Activated CD8-positive, alpha-beta memory T cell treated with anti-CD3 and anti-CD28 coated beads, Interleukin-2, amount 50 U/mL, for 48 hours (primary cell): Measurements from ENCODE around the gene ENTHD1.
"Not testable (repeated sequence)": the region's sequence is repeated elsewhere in the genome, so short reads cannot be mapped to it uniquely, and the experiment has no call there.

Experiments used
- DNase-seq: peaks from one replicate; pipeline ENCODE4 v3.0.0-alpha.2; 2020

The ENTHD1 gene

DNA sequence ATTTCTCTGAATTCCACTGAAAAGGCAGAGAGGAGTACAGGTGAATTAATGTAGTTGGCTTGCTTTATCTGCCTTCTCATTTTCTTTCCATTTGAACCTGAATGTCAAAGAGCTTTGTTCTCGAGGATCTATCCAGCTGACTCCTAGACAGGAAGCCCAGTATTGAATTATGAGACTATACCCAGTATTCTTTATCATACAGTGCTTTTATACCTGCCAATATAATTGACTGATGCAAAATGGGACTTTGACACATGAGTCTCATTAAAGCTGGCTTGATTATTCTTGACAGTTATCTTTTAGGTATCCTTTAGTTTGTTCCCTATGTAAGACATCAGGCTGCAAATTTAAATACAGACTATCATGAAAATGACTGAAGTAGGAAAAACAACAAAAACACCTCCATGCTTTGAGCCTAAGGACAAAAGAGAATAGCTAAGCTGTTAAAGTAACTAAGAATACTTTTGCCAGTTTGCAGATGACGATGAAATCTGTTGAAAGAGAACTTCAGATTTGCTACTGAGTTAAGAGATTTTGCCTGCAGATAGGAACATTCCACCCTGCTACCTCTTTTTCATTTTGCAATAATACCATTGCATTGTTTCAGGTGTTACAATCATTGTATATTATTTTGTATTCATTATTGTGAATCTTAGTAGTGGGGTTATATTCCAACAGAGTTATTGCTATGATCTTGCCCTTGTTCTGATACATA, 117.1 kb downstream of the ENTHD1 start:
- no peak for DNase-seq

DNA sequence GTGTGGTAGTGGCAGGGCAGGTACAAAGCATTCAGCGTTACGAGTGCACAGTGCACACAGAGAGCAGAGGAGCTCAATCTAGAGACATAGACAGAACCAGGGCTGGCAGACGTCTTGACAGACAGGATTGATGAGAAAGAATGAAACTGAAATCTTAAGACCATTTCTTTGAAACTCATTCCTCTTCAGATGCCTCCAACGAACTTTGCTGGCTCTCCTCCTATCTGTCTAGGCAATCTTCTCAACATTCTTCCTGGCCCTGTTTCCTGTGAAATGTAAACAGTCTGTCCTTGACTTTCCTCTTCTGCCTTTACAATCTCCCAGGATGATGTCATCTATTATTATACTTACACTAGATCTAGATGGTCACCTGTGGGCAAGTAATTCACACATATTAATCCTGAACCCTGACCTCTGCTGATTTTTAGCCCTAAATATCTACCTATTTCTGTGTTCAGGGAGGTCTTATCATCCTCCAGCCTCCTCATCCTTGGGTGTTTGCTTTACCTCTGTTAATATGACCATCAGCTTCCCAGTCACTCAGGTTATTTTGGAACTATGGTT, 119.5 kb downstream of the ENTHD1 start:
- DNase-seq: no peak

DNA sequence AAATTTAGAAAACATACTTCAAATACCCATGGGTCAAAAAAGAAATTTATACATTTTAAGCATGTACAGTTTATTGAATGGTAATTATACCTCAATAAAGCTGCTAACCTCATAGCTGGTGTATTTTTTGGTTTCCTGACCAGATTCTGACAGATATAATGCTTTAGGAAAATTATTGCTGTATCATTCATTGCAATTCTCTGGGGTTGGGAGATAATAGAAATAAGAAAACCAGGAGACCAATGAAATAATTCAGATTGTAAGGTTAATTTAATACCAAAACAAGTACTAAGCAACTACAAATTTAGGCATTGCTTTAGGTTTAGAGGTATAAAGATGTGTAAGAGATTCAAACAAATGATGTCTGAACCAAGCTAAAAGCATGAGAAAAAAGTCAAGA, 120.1 kb downstream of the ENTHD1 start:
- no peak for DNase-seq

DNA sequence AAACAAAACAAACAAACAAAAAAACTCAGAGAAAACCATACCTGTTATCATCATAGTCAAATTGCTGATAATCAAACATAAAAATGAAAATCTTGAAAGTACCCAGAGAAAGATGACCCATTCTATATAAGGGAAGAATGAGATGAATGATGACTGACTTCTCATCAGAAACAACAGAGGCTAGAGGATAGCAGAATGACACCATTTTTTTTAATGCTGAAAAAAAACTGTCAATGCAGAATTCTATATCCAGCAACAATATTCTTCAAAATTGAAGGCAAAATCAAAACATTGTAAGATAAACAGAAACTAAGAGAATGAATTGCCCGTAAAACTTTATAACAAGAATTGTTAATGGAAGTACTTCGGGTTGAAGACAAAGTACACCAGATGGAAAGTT, 122.1 kb downstream of the ENTHD1 start:
- no peak for DNase-seq

DNA sequence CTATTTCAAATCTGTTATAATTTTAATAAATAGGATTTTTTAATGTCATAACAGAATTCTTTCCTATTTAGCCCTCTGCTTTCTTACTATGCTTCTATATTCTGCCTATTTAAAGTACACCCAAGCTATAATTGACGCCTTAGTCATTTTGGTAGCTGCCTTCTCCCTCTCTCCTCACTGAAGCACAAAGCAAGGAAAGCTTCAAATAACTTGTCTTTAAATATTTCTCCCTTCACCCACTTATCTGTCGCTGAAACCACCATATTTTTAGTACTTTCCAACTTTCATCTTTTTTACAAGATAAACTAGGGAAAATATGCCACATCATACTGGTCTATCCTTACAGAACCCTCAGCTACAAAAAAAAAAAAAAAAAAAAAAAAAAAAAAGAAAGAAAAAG, 127.9 kb downstream of the ENTHD1 start:
- no peak for DNase-seq

DNA sequence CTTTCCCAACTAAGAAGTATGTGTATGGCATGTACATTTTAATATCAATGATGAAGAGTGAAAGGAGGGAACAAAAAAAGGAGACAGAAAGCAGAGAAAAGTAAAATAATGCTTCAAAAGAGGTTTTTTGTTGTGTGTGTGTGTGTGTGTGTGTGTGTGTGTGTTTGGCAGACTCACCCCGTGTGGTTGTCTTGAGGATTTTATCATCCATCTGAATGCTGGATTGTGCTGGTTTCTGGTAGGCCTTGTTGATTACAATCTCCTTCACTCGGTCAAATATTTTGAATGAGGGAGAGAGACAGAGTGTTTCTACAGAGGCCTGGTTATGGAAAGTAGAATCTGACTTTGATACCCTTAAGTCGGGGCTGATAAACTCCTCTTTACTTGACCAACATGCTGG, 128.5 kb downstream of the ENTHD1 start:
- DNase-seq: no peak

DNA sequence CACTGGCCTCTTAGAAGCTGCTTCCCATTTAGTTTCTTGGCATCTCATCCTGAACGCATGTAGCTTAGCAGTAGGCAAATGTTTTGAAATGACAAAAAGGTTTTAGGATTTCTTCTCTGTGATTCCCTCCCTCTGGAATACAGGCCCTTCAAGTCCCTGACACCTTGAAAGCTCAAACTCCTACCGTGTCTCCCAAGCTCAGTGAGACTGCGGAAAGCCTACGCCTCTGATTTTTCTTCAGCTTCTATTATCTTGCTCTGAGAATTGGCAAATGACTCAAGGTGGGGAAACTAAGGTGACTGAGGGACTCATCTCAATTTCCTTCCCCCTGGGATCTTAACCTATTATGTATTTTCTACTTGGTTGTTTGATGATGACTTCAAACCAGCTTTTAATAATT, 130.3 kb downstream of the ENTHD1 start:
- DNase-seq: no peak

DNA sequence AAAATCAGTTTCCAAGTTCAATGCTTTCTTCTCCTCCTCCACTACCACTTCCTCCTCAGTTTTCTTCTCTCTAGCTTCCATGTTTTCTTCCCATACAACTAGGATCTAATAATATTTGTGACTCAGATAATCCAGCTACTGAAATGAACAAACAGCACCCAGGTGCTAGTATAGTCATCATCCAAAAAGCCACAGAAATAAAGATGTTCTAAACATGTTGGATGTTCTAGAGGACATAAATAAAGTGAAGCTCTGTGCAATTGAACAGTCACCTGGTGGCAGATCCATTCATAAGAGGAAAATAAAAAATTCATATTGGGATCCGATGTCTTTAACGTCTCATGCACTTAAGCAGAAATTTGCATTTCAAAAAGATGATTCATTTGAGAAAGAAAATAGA, 142.8 kb downstream of the ENTHD1 start:
- no peak for DNase-seq

DNA sequence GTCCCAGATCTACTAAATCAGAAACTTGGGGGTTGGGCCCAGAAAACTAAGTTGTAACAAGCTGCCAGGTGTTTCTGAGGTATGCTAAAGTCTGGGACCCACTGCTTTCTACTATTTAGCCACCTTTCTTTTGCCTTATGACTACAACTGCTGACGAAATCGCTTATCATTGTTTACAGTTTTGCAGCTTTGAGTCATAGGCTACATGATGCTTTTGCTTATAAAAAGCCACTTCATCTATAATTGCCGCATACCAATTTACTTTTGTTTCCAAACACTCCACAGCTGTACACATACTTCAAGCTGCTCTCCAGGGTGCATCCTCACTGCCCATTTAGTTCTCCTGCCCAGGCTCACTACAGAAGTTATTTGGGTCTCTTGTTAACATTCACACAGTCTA, 144.7 kb downstream of the ENTHD1 start:
- no peak for DNase-seq

DNA sequence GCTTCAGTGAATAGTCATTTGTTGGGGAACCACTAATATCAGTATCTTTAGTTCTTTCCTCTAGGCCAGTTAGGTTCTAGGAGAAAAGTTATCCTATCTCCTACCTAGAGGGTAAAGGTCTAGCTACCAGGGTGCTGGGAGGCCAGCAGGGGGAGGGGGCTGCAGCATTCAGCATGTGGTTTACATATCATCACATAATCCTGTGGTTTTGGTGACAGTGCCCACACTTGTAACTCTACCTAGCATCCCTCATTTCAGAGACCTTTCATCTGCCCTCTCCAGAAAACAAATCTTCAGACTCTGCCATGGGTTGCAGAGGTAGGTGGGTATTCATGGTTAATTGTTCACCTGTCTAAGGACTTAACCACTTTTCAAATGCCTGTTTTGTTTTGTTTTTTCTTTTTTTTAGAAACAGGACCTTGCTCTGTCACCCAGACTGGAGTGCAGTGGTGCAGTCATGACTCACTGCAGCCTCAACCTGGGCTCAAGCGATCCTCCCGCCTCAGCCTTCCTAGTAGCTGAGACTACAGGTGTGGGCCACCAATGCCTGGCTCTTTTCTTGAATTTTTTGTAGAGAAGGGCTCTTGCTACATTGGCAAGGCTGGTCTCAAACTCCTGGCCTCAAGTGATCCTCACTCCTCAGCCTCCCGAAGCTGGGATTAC, 146.8 kb downstream of the ENTHD1 start:
- DNase-seq: no peak

DNA sequence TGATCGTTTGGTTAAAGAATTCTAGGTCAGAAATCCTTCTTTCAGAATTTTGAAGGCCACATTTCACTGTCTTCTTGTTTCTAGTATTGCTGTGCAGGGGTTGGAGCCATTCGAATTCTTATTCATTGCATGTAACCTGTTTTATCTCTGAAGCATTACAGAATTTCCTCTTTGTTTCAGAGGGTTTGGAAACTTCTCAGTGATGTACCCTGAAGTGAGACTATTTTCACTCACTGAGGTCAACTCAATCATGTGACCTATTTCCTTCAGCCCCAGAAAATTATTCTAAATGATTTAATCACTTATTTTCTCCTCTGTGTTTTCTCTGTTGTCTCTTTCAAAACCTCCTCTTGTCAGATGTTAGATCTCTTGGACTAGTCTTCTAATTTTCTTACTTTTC, 147.8 kb downstream of the ENTHD1 start:
- DNase-seq: no peak

DNA sequence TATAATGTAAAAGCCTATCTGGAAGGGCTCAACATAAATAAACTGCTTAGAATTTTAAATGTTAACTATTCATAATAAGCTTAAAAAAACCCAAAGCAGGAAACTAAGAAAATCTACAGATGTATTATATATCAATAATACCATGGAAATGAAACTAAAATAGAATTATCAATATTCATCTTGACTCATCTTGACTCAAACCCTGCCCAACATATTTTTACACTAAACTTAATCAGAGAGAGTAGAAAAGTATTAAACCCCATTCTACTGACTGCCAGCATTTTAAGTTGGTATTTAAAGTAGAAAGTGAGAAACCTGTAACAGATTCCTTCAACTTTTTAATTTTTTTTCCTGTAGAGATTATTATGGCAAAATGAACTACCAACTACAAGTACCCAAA, 149.2 kb downstream of the ENTHD1 start:
- DNase-seq: no peak

DNA sequence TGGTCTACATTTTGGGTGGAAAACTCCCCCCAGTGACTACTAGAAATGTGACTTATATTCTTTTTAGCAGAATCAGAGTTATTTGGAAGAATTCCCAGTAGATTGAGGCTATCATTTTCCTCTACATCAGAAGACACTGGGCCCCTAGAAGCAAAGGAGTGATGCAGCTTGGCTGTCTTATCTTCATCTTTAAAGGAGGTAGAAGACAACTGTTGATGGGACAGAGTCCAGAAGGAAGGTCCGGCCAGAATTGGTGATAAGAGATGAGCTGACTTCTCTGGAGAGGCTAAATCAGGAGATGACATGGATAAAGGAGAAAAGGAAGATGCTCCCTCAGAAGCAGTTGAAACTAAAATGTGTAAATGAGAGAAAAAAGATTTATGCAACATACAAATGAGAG, 149.6 kb downstream of the ENTHD1 start:
- no peak for DNase-seq

DNA sequence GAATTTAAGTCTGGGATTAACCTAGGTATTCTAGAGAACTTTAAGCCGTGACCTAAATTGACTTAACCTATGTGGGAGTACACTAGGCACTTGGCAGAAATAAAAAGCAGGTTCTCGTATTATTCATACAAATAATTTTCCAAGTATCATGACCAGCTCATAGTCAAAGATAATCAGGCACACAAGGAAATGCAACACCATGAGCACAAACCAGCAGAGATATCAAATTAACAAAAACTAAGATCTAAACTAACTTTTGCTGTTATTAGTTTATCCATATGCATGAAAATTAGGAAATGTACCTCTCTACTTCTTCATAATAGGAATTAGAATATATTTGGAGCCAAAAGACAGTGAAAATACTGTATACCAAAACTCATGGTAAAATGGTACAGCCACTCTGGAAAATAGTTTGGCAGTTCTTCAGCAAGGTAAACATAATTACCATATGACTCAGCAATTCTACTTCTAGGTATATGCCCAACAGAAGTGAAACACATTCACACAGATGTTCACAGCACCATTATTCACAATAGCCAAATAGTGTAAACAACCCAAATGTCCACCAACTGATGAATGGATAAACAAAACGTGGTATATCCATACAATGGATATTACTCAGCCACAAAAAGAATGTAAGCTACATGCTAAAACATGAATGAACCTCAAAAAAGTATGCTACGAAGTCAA, 154.1 kb downstream of the ENTHD1 start:
- no peak for DNase-seq

DNA sequence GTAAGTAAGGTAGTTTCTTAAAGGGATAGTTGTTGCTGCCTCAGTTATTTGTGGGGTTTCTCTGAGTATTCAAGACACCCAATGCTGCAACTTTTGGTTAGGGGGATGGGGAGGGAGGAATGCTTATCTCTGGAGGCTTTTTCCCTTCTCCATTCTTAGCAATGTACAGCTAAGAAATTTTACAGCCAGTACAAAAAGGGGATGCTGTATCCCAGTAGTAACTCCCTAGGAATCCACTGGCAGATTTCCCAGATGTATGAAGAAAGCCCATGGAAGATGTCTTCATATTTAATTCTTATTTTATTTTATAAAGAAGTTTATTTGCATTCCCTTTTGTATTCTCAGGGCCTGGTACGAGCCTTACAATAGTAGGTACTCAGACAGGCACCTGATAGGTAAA, 154.8 kb downstream of the ENTHD1 start:
- no peak for DNase-seq

DNA sequence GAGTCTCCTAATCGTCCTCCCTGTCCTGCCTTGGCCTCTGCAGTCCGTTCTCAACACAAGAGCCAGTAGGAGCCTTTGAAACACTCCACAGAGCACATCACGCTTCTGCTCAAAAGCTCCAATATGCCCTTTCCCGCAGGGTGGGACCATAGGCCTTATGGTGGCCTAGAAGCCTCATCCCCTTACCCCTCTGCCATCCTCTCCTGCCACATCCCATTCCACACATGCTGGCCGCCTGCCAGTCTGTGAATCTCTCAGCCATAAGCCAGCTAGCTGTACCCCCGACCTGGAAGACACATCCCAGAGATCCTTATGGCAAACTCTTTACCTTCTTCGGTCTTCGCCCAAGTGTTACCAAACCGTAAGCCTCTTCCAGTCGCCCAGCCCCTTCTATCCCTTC, 157.8 kb downstream of the ENTHD1 start:
- no peak for DNase-seq

DNA sequence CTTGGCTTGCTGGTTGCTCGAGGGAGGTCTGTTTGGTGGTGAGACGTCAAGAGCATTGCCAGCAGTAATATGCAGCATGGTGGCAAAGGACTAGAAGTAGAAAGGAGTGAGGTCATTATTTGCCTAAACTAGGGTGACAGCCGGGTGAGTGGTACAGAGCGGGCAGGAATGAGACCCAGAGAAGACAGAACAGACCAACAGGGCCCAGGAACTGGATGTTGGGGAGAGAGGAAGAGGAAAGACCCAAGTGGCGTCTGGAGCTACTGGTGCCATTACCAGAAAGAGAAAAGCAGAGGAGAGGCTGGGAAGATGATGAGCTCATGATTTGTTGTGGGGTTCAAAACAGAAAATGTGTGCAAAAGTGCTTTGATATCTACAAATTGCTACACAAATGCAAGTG, 158.7 kb downstream of the ENTHD1 start:
- DNase-seq: no peak

DNA sequence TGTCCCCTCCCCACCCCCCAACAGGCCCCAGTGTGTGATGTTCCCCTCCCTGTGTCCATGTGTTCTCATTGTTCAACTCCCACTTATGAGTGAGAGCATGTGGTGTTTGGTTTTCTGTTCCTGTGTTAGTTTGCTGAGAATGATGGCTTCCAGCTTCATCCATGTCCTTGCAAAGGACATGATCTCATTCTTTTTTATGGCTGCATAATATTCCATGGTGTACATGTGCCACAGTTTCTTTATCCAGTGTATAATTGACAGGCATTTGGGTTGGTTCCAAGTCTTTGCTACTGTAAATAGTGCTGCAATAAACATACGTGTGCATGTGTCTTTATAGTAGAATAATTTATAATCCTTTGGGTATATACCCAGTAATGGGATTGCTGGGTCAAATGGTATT, 159.5 kb downstream of the ENTHD1 start:
- not testable (repeated sequence) for DNase-seq

DNA sequence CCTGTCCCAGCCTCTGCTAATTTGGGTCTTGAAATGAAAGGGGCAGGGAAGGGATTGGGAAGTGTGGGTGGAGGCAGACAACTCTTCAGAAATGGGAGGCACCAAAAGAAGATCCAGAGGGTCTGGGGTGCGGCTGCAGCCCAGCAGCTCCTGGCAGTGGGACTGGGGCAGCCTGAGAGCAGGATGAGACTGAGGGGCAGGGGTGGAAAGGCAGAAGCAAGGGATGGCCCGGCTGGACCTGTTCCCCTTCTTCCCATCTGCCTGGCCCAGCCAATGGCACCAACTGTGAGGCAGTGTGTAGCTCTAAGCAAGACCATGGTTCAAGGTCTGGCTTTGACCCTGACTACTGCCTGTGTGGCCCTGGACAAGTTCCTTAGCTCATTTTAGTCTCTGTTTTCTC, 160.4 kb downstream of the ENTHD1 start:
- no peak for DNase-seq

DNA sequence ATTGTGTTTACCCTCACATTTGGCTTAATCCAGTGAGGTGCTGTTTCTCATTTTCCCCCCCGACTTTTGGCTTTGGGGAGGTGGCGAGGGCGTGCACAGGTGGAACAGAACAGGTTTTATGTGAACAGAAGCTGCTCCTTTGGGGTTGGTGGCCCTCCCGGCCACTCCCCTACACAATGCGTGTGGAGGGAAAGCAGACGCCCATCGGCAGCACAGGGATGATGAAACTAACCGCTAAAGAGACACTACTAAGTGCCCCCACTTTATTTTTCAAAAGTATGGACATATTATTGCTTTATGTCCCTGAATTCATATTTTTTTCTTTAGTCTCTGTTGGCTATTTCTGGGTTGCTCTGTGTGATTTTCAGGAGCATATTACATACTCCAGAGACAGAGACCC, 160.9 kb downstream of the ENTHD1 start:
- no peak for DNase-seq

DNA sequence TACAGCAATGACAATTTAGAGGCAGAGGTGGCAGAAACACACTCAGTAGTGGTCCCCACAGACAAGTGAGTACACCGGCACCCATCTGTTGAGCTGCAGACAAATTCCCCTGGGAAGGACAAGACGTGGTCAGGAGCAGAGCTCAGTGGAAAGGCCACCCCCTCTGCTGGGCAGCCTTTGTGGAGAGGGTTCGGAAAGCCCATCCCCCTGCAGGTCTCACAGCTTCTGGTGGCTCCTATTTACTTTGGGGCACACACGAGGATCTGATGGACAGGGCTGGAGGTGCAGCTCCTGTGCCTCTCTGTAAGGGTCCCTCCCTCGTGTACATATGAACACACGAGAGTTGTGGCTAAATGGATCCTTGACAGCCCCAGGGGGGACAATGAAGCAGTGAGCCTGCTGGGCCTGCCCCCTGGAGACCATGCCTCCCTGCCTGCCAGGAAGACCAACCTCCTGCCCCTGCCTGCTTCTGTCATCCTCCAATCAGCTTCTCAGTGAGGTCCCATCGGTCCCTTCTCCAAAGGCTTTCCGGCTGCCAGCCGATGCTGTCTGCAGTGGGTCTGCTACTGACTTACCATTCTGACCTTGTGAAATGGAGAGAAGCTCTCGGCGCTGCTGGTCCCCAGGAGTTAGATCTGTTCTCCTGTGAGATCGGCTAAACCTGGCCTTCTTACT, 161.5 kb downstream of the ENTHD1 start:
- DNase-seq: peak; percentile 41

DNA sequence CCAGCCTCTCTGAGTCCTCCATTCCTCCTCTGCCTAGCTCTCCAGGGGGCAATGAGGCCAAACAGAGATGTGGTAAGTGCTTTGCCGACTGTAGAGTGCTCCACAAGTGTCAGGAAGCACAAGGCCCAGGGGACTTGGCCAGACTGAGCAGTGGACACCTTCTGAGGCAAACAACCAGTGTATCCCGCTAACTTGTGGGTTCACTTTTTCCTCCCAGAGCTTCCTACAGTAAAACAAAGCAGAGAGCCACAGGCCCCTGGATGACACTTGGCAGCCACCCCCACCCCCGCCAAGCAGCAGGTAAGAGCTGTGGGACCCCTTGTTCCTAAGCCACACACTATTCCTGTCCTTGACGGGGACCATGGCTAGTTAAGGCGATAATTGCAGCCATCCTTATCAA, 162.1 kb downstream of the ENTHD1 start:
- peak; percentile 29 for DNase-seq

DNA sequence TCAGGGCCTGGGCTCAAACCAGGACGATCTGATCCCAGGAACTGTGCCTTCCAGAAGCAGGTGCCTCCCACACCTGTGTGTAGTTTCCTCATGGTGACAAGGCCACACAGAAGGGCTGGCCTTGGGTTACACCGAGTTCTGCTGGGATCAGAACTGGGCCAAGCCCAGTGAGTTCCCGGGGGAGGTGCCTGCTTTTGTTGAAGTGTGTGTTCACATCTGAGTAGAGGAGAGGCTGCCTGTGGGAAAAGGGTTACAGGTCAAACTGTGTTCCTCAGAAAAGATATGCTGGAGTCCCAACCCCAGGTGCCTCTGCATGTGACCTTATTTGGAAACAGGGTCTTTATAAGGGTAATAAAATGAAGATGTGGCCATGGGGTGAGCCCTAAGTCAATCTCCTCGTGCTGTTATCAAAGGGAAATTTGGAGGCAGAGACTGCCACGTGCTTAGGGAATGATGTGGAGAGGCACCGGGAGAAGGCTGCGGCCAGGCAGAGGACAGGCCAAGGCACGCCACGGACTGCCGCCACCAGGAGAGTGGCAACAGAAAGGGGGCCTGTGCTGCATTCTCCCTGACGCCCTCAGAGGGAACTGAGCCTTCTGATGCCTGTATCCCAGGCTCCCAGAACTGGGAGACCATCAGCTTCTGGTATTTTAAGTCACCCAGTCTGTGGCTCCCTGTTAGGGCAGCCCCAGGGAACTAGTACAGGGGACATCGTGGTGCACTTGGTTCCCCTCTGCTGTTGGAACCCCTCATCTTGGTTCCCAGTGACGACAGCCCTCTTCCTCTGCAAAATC, 164.2 kb downstream of the ENTHD1 start:
- DNase-seq: peak; percentile 32
